HepG2 (cell line): ENCODE results near the gene DPY19L3.

Experiments
- BATF2 ChIP-seq: sonication (generic); formaldehyde crosslinking; IDR thresholded peaks from 2 replicates; pipeline ENCODE4 v1.8.0; 2022; ENCODE audit warnings: mild to moderate bottlenecking, missing genetic modification reagents, moderate library complexity
- CTCF ChIP-seq: sonication (generic); formaldehyde crosslinking; IDR thresholded peaks from 2 replicates; pipeline ENCODE4 v1.5.0; 2020; ENCODE audit warnings: mild to moderate bottlenecking, missing genetic modification reagents, moderate library complexity
- ELF4 ChIP-seq: sonication (generic); formaldehyde crosslinking; IDR thresholded peaks from 2 replicates; pipeline ENCODE4 v1.5.0; 2020; ENCODE audit warnings: missing genetic modification reagents, mild to moderate bottlenecking, moderate library complexity, borderline replicate concordance
- JUND ChIP-seq: sonication (generic); formaldehyde crosslinking; IDR thresholded peaks from 2 replicates; pipeline ENCODE4 v1.8.0; 2022; ENCODE audit warnings: mild to moderate bottlenecking, missing genetic modification reagents
- PHF8 ChIP-seq: sonication (generic); formaldehyde crosslinking; IDR thresholded peaks from 2 replicates; pipeline ENCODE4 v1.5.0; 2020; ENCODE audit warnings: missing genetic modification reagents
- RBM22 ChIP-seq: fragments of 200-400 bp; formaldehyde crosslinking; optimal IDR thresholded peaks from 2 replicates; pipeline ENCODE3; 2017; ENCODE audit warnings: mild to moderate bottlenecking, low read length, moderate library complexity
- ZBTB42 ChIP-seq: sonication (generic); formaldehyde crosslinking; IDR thresholded peaks from 2 replicates; pipeline ENCODE4 v1.5.0; 2020; ENCODE audit warnings: mild to moderate bottlenecking, missing genetic modification reagents
- ZFP37 ChIP-seq: sonication (generic); formaldehyde crosslinking; IDR thresholded peaks from 2 replicates; pipeline ENCODE4 v1.4.0; 2020; ENCODE audit warnings: missing genetic modification reagents, borderline replicate concordance
- ZNF333 ChIP-seq: sonication (generic); formaldehyde crosslinking; IDR thresholded peaks from 2 replicates; pipeline ENCODE4 v1.4.0; 2020; ENCODE audit warnings: mild to moderate bottlenecking, missing genetic modification reagents, borderline replicate concordance
- ZNF564 ChIP-seq: sonication (generic); formaldehyde crosslinking; IDR thresholded peaks from 2 replicates; pipeline ENCODE4 v1.8.1; 2023; ENCODE audit warnings: mild to moderate bottlenecking, missing genetic modification reagents

GRCh38 chr19:32438751-32439150, 33.2 kb downstream of the DPY19L3 start:
- TF ChIP-seq PHF8 (CRISPR knock-in tag) (no peak), CTCF (CRISPR knock-in tag) (no peak), ELF4 (CRISPR knock-in tag) (no peak), ZFP37 (CRISPR knock-in tag) (no peak), ZNF564 (no peak), RBM22 (no peak), ZNF333 (CRISPR knock-in tag) (no peak), JUND (no peak), BATF2 (CRISPR knock-in tag) (no peak), ZBTB42 (no peak)
